ENCODE results near the gene UBXN2A. TPM values are rescaled to one million over a fixed set of nuclear protein-coding genes. Genes with fewer than 3 reads are reported as not detected.
"Not testable (repeated sequence)": the region's sequence is repeated elsewhere in the genome, so short reads cannot be mapped to it uniquely, and the experiment has no call there.

Gene UBXN2A
- total RNA-seq, 1 donor from 2014 or later = 18.5 TPM

GRCh38 chr2:24008672-24009366 is 68.6 kb downstream of the UBXN2A start:
- DNase-seq = no peak
- intact Hi-C loops (cut with DNase I) = no loop called here
- ATAC-seq (ENCODE audit: poor library complexity) = no peak

GRCh38 chr2:24009367-24009679 is 69.1 kb downstream of the UBXN2A start:
- intact Hi-C loops (cut with DNase I) = no loop called here
- no peak for DNase-seq
- ATAC-seq (ENCODE audit: poor library complexity) = no peak

DNA sequence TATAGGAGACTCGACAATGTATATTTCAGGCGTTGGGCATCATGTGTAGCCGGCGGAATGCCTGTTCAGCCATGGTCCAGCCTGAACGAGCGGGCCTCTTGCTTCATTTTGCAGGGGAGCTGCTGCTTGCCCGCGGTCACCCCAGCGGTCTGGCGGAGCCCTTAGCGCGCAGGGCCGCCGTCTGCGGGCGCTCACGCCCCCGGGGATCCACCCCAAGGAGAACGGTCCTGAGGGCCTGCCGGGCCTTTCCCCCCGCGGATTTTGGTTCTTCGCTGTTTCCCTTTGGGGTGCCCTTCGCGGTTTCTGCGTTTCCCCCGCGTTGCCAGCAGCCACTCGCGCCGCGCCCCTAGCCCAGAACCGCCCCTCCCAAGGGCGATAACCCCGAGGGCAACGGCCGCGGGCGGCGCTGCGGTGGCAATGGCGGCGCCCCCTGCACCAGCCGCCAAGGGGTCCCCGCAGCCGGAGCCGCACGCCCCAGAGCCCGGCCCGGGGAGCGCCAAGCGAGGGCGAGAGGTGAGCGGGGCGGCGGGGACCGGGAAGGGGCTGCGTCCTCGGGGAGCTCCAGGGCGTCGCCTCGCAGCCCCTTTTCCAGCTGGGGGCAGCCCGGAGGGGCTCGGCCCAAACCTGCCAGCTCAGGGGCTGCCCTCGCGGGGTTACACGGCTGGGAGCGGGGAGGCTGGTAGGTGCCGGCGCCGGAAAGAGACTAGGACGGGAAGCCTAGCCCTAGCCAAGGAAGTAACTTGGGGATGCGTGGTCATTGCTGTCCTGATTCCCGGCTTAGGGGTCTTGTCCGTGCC is 69.6 kb downstream of the UBXN2A start, which contains the start of gene MFSD2B:
TSS of gene MFSD2B (plus strand) at position 406 of the 797 bp plus-strand sequence. CDS start at position 418, 12 bp downstream.
- peak; percentile 52 for ATAC-seq (ENCODE audit: poor library complexity)
- intact Hi-C loops (cut with DNase I) = no loop called here
- no peak for DNase-seq

- DNase-seq (no peak), ATAC-seq (ENCODE audit: poor library complexity) (peak; percentile 25)
- intact Hi-C loops (cut with DNase I) = no loop called here
Measured at GRCh38 chr2:24010477-24011249, 70.4 kb downstream of the UBXN2A start.

DNA sequence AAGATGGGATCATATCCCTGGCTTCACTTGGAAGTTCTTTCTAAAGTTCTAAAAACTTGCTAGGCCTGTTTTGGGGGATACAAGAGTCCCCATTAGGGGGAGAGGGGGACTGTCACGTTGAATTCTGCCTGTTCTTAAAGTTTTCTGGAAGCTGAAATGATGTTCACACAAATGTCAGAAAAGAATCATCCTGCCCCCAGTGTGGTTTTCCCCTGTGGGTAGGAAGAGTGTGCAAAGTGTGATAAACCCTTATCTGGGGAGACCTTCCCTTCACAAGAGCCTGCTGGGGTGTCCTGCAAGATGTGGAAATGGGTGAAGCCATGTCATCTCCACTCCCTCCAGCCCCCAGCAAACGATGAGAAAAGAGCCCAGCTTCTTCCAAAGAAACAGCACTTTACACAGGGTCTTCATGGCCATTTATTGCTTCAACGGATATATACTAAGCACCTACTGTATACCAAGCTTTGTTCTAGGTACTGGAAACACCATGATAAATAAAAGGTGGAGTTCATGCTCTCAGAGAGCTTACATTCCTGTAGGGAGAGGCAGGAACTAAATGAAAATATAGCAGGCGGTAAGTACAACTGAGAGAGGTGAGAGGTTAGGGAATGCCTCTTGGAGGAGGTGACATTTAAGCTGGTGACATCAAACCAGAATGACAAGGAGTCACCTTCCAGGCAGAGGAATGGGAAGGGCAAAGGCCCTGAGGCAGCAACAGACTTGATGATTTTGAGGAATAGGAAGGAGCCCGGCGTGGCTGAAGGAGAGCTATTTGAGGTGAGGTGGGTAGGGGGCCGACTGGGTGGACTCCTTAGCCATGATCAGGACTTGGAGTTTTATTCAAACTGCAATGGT is 71.2 kb downstream of the UBXN2A start:
- no peak for DNase-seq
- ATAC-seq (ENCODE audit: poor library complexity) = no peak
- intact Hi-C loops (cut with DNase I) = no loop called here

DNA sequence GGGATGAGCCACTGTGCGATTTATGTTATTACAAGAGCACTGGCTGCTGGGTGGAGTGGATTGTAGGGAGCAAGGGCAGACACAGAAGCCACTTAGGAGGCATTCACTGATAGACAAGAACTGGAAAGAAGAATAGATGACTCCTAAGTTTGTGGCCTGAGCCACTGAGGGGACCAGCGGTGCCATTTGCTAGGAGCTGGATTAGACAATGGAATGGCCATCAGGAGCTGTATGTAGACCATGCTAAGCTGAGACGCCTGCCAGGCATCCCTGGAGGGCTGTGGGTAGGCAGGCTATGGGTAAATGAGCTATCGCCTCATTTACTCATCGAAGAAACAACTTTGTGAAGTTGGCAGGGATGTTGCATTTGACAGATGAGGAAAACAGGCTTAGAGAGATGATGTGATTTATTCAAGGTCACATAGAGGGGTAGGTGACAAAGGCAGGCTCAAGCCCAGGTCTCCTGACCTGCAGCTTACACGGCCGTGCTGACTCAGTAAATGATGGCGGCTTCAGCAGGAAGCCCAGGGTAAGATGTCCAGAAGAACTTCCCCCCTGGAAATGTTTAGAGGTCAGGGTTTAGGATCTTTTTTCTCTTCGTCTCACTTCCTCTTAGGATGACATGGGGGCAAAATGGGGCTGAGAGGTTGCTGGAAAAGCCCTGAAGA is 72.4 kb downstream of the UBXN2A start:
- ATAC-seq (ENCODE audit: poor library complexity) (no peak), DNase-seq (no peak)
- intact Hi-C loops (cut with DNase I) = no loop called here

GRCh38 chr2:24014902-24015301 is 74.6 kb downstream of the UBXN2A start:
- intact Hi-C loops (cut with DNase I); DNase-seq; ATAC-seq (ENCODE audit: poor library complexity): not testable (repeated sequence)

DNA sequence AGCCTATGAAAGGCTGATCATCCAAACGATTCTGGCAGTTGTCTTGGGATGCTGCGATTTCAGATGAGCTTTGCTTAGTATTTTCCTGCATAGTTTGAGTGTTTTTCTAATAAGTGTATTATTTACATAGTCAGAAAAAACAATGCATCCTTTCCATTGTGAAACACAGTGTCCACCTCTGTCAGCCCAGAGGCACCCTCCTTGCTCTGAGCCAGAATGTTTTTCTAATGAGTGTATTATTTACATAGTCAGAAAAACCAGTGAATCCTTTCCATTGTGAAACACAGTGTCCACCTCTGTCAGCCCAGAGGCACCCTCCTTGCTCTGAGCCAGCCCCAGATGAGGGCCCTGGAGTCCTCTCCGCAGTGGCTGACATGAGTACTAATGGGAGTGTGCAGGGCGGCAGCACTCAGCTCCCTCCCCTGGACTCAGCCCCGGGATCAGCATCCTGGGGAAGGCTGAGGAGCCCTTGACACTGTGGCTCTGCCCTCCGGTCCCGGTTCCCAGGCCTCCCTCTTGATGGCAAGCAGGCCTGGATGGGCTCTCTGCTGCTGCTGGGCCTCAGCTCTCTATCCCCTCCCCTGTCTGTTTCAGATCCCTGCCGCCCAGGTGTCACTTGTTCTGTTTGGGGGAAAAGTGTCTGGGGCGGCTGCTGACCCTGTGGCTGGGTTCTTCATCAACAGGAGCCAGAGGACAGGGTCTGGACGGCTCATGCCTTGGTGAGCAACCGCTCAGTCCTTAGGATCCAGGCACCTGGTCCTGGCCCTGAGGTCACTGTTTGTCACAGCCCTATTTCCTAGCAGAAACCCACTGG is 75.5 kb downstream of the UBXN2A start:
- no peak for DNase-seq
- intact Hi-C loops (cut with DNase I) = no loop called here
- no peak for ATAC-seq (ENCODE audit: poor library complexity)

GRCh38 chr2:24016376-24016761 is 76.1 kb downstream of the UBXN2A start:
- intact Hi-C loops (cut with DNase I) = no loop called here
- no peak for DNase-seq
- no peak for ATAC-seq (ENCODE audit: poor library complexity)

GRCh38 chr2:24016853-24017703 is 76.8 kb downstream of the UBXN2A start:
- ATAC-seq (ENCODE audit: poor library complexity) = no peak
- no peak for DNase-seq
- intact Hi-C loops (cut with DNase I) = no loop called here

DNA sequence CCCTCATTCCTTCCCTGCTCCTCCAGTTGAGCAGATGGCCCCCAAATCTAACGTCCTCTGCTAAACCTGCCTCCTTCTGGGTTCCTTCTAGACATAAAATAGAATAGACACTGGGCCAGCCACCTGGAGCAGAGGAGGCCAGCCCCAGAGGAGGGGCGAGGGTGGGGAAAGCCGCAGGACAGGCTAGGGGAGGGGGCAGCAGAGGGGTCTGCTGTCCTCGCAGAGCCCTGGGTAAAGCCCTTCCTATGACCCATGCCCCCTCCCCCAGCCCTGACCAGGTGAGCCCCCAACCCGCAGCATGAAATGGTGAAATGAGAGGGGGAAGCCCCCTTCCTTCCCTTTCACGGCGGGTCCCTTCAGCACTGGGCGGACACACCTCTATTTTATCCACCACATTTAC is 77.4 kb downstream of the UBXN2A start:
- no peak for ATAC-seq (ENCODE audit: poor library complexity)
- intact Hi-C loops (cut with DNase I) = no loop called here
- no peak for DNase-seq

DNA sequence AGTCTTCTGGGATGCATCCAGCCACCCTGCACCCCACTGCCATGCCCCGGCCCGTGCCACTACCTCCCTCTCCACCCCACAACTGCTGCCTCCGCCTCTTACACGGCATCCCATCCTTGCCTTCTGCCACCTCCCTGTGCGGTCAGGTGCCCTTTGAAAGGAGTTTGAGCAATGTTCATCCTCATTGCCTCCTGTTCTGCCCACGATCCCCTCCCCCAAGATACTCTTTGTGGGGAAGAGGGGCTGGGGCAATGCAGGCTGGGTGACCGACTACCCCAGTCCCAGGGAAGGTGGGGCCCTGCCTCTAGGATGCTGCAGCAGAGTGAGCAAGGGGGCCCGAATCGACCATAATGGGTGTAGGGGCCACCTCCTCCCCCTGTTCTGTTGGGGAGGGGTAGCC is 78.0 kb downstream of the UBXN2A start:
- intact Hi-C loops (cut with DNase I) = no loop called here
- ATAC-seq (ENCODE audit: poor library complexity) (no peak), DNase-seq (no peak)

- intact Hi-C loops (cut with DNase I) = no loop called here
Measured at GRCh38 chr2:24019729-24020128, 79.5 kb downstream of the UBXN2A start.

DNA sequence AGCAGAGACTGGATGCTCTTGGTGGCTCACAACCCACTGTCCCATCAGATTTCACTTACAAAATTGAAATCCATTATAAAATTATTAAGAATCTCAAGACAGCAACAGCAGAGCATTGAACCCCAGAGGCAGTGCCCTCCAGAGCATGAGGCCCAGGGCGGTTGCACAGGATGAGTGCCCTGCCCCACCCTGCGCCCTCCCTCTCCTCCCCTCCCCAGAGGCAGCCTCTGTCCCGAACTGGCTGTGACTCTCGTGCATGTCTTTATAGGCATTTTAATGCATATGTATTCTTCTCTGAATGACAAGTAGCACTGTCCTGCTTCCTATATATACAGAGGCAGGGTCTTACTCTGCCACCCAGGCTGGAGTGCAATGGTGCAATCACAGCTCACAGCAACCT is 80.0 kb downstream of the UBXN2A start:
- intact Hi-C loops (cut with DNase I) = no loop called here
- no peak for ATAC-seq (ENCODE audit: poor library complexity)
- DNase-seq = no peak

More at GRCh38 chr2:24019729-24020128, 79.5 kb downstream of the UBXN2A start:
- no peak for ATAC-seq (ENCODE audit: poor library complexity)
- no peak for DNase-seq

GRCh38 chr2:24021122-24021998 is 81.1 kb downstream of the UBXN2A start:
- ATAC-seq (ENCODE audit: poor library complexity) (no peak), DNase-seq (no peak)
- intact Hi-C loops (cut with DNase I) = no loop called here

All from Right ventricle myocardium superior (tissue), 1 donor.